ENCODE data around the gene SORCS2.

Gene SORCS2

DNA sequence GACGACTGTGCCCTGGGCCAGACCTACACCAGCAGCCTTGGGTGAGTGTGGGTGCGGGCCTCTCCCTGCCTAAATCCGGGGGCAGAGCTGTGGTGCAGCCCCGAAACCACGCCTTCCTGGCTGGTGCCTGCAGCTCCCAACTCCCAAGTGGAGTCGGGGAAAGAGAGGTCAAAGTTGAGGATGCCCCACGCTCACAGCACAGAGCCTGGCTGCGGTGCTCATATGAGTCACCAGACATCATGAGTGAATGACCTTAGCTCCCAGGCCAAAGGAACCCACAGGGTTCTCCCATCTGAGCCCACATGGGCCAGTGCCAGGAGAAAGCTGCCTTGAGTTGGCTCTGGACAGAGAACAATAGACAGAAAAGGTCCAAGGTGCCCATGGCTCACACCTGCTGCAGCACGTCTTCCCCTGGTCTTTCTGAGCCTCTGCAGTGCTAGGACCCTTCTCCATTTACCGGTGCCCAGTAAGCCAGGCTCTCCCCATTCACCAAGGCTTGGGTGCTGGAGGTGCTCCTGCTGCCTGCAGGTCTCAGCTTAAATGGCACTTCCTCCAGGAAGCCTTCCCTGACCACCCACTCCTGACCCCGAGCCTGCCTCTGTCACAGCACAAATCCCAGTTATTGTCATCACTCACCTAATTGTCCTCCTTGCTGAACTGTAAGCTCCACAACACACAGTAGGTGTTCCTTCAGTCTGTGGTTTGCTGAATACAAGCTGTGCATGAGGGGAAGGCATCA lies 523.1 kb downstream of the SORCS2 start:
- peaks cover 31 to 32% of the 10 kb centered on the region in 2 experiments for H3K27me3 ChIP-seq (ENCODE audit: control insufficient read depth in 1 of 2, insufficient read depth in 1 of 2, low read length in 2 of 2)
- H3K9me3 ChIP-seq (ENCODE audit: control insufficient read depth, low read length): no peaks in the 10 kb centered on the region
- DNase-seq: no peak
- H3K4me3 ChIP-seq (ENCODE audit: insufficient read depth in 1 of 2, low read depth in 1 of 2, low read length in 2 of 2): no peak overlapping the region
- H3K4me1 ChIP-seq (ENCODE audit: control insufficient read depth, insufficient read depth, low read depth, low read length): peaks cover 7% of the 10 kb centered on the region
- no peak overlapping the region for H2AFZ ChIP-seq (ENCODE audit: low read depth, low read length)
- no peak overlapping the region for H2BK5ac ChIP-seq (ENCODE audit: low read depth, low read length, poor library complexity, severe bottlenecking)
- H3K79me1 ChIP-seq (replicated peaks; ENCODE audit: low read length, poor library complexity, severe bottlenecking): no peaks in the 10 kb centered on the region
- H4K8ac ChIP-seq (ENCODE audit: low read length): no peak overlapping the region
- H3K4me2 ChIP-seq (ENCODE audit: low read length, poor library complexity, severe bottlenecking): no peak overlapping the region
- no peak overlapping the region for H3K27ac ChIP-seq (ENCODE audit: low read length, poor library complexity, severe bottlenecking)
- no peak overlapping the region for H3K18ac ChIP-seq (ENCODE audit: low read depth in 1 of 2, low read length in 2 of 2)
- 89% methylated on average over 11 of the region's 11 CpGs for WGBS
- no peak overlapping the region for H2BK15ac ChIP-seq (ENCODE audit: low read depth, poor library complexity, severe bottlenecking)
- H3K36me3 ChIP-seq (ENCODE audit: control insufficient read depth in 1 of 2, insufficient read depth in 2 of 2, low read depth in 1 of 2, low read length in 2 of 2): peaks cover 0 to 10% of the 10 kb centered on the region in 2 experiments
- H3K9ac ChIP-seq (ENCODE audit: low read length): no peak overlapping the region
- H2BK12ac ChIP-seq (ENCODE audit: low read length in 2 of 2): no peak overlapping the region
- H2BK120ac ChIP-seq (ENCODE audit: low read depth, low read length): no peak overlapping the region
- no peak overlapping the region for H3K14ac ChIP-seq (ENCODE audit: low read length in 2 of 2)
- H2AK5ac ChIP-seq (ENCODE audit: low read length, severe bottlenecking): no peak overlapping the region
- H3K4ac ChIP-seq (ENCODE audit: low read depth in 1 of 2, low read length in 2 of 2): no peak overlapping the region
- H4K91ac ChIP-seq (ENCODE audit: low read length): no peak overlapping the region
- H3K23ac ChIP-seq (ENCODE audit: low read length in 2 of 2): no peak overlapping the region

DNA sequence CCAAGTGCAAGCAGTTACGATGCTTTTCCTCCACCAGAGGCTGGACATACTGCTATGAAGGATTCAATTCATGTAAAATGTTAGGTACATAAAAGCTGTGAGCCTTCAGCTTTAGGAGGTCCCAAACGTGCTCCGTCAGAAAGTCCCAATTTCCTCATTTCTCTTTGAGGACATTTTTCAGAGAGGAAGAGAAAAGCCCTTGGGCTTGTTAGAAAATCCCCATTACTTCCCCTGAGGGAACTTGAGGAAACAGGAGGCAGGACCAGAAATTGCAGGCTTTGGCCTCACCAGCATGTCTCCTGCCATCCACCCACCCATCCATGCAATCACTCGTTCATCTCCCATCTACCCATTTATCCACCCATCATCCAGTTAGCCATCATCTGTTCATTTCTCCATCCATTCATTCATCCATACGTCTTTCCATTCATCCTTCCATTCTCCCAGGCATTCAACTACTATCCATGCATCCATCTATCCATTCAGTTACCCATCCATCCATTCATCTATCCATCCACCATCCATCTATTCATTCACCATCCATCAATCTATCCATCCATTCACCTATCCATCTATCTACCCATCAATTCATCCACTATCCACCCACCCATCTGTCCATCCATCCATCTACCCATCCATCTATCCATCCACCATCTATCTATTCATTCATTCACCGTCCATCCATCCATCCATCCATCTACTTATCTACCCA lies 523.8 kb downstream of the SORCS2 start:
- no peak overlapping the region for H3K14ac ChIP-seq (ENCODE audit: low read length in 2 of 2)
- H2BK120ac ChIP-seq (ENCODE audit: low read depth, low read length): no peak overlapping the region
- H4K8ac ChIP-seq (ENCODE audit: low read length): no peak overlapping the region
- no peak overlapping the region for H3K4me2 ChIP-seq (ENCODE audit: low read length, poor library complexity, severe bottlenecking)
- WGBS: 78% methylated on average over 6 of the region's 6 CpGs
- H3K23ac ChIP-seq (ENCODE audit: low read length in 2 of 2): no peak overlapping the region
- H2BK5ac ChIP-seq (ENCODE audit: low read depth, low read length, poor library complexity, severe bottlenecking): no peak overlapping the region
- H3K27ac ChIP-seq (ENCODE audit: low read length, poor library complexity, severe bottlenecking): no peak overlapping the region
- H2BK15ac ChIP-seq (ENCODE audit: low read depth, poor library complexity, severe bottlenecking): no peak overlapping the region
- H4K91ac ChIP-seq (ENCODE audit: low read length): no peak overlapping the region
- H3K9ac ChIP-seq (ENCODE audit: low read length): no peak overlapping the region
- H3K4me3 ChIP-seq (ENCODE audit: insufficient read depth in 1 of 2, low read depth in 1 of 2, low read length in 2 of 2): no peak overlapping the region
- no peak for DNase-seq
- no peak overlapping the region for H2AK5ac ChIP-seq (ENCODE audit: low read length, severe bottlenecking)
- no peak overlapping the region for H2AFZ ChIP-seq (ENCODE audit: low read depth, low read length)
- peaks cover 0 to 10% of the 10 kb centered on the region in 2 experiments for H3K36me3 ChIP-seq (ENCODE audit: control insufficient read depth in 1 of 2, insufficient read depth in 2 of 2, low read depth in 1 of 2, low read length in 2 of 2)
- no peak overlapping the region for H2BK12ac ChIP-seq (ENCODE audit: low read length in 2 of 2)
- H3K27me3 ChIP-seq (ENCODE audit: control insufficient read depth in 1 of 2, insufficient read depth in 1 of 2, low read length in 2 of 2): peaks cover 32 to 34% of the 10 kb centered on the region in 2 experiments
- peaks cover 7% of the 10 kb centered on the region for H3K4me1 ChIP-seq (ENCODE audit: control insufficient read depth, insufficient read depth, low read depth, low read length)
- H3K9me3 ChIP-seq (ENCODE audit: control insufficient read depth, low read length): no peaks in the 10 kb centered on the region
- no peak overlapping the region for H3K18ac ChIP-seq (ENCODE audit: low read depth in 1 of 2, low read length in 2 of 2)
- no peaks in the 10 kb centered on the region for H3K79me1 ChIP-seq (replicated peaks; ENCODE audit: low read length, poor library complexity, severe bottlenecking)
- no peak overlapping the region for H3K4ac ChIP-seq (ENCODE audit: low read depth in 1 of 2, low read length in 2 of 2)

DNA sequence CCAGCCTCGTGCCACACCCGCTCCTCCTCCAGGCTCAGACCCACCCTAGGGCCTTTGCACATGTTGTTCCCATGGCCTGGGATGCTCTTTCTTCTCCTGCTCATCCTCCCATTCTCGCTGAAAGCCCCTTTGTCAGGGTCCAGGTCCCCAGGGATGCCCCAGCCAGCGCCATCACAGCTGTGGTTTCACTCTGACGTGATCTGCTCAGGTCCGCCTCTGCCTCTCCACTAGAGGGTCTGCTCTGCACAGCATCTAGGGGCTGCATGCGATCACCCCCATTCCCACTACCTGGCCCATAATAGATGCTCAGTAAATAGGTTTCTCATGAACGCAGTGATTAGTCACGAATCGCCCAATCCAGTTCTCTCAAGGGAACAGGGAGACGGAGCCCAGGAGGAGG lies 524.8 kb downstream of the SORCS2 start:
- peaks cover 0 to 10% of the 10 kb centered on the region in 2 experiments for H3K36me3 ChIP-seq (ENCODE audit: control insufficient read depth in 1 of 2, insufficient read depth in 2 of 2, low read depth in 1 of 2, low read length in 2 of 2)
- no peak overlapping the region for H3K14ac ChIP-seq (ENCODE audit: low read length in 2 of 2)
- H3K4me2 ChIP-seq (ENCODE audit: low read length, poor library complexity, severe bottlenecking): no peak overlapping the region
- H3K4me1 ChIP-seq (ENCODE audit: control insufficient read depth, insufficient read depth, low read depth, low read length): peaks cover 7% of the 10 kb centered on the region
- H3K23ac ChIP-seq (ENCODE audit: low read length in 2 of 2): no peak overlapping the region
- H4K91ac ChIP-seq (ENCODE audit: low read length): no peak overlapping the region
- no peak overlapping the region for H2BK5ac ChIP-seq (ENCODE audit: low read depth, low read length, poor library complexity, severe bottlenecking)
- H3K9me3 ChIP-seq (ENCODE audit: control insufficient read depth, low read length): no peaks in the 10 kb centered on the region
- H3K27me3 ChIP-seq (ENCODE audit: control insufficient read depth in 1 of 2, insufficient read depth in 1 of 2, low read length in 2 of 2): peaks cover 28 to 36% of the 10 kb centered on the region in 2 experiments
- no peak overlapping the region for H2BK12ac ChIP-seq (ENCODE audit: low read length in 2 of 2)
- no peak overlapping the region for H3K27ac ChIP-seq (ENCODE audit: low read length, poor library complexity, severe bottlenecking)
- no peak overlapping the region for H2AFZ ChIP-seq (ENCODE audit: low read depth, low read length)
- H2BK15ac ChIP-seq (ENCODE audit: low read depth, poor library complexity, severe bottlenecking): no peak overlapping the region
- no peak overlapping the region for H4K8ac ChIP-seq (ENCODE audit: low read length)
- H2BK120ac ChIP-seq (ENCODE audit: low read depth, low read length): no peak overlapping the region
- no peak overlapping the region for H3K4ac ChIP-seq (ENCODE audit: low read depth in 1 of 2, low read length in 2 of 2)
- DNase-seq: no peak
- H3K79me1 ChIP-seq (replicated peaks; ENCODE audit: low read length, poor library complexity, severe bottlenecking): no peaks in the 10 kb centered on the region
- H3K4me3 ChIP-seq (ENCODE audit: insufficient read depth in 1 of 2, low read depth in 1 of 2, low read length in 2 of 2): no peak overlapping the region
- no peak overlapping the region for H2AK5ac ChIP-seq (ENCODE audit: low read length, severe bottlenecking)
- H3K9ac ChIP-seq (ENCODE audit: low read length): no peak overlapping the region
- no peak overlapping the region for H3K18ac ChIP-seq (ENCODE audit: low read depth in 1 of 2, low read length in 2 of 2)
- WGBS: 93% methylated on average over 11 of the region's 11 CpGs

DNA sequence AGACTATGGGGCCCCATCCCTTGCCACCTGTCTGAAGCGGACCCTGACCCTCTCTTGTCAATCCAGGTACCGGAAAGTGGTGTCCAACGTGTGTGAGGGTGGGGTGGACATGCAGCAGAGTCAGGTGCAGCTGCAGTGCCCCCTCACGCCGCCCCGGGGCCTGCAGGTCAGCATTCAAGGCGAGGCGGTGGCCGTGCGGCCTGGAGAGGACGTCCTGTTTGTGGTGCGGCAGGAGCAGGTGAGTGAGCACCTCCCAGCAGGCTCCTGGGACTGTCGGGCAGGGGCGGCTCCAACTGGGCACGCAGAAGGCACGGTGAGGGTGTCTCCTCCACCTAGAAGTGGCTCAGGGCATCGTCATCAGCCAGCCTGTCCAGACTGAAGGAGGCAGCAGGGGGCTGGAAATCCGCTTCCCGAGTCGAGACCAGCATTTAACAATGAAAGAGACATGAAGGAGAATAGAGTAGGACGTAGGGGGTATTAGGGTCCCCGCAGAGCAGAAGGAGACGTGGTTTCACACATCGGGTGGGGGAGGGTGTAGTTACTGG lies 525.7 kb downstream of the SORCS2 start:
- H3K9me3 ChIP-seq (ENCODE audit: control insufficient read depth, low read length): no peaks in the 10 kb centered on the region
- no peak overlapping the region for H2BK120ac ChIP-seq (ENCODE audit: low read depth, low read length)
- peaks cover 0 to 10% of the 10 kb centered on the region in 2 experiments for H3K36me3 ChIP-seq (ENCODE audit: control insufficient read depth in 1 of 2, insufficient read depth in 2 of 2, low read depth in 1 of 2, low read length in 2 of 2)
- no peaks in the 10 kb centered on the region for H3K79me1 ChIP-seq (replicated peaks; ENCODE audit: low read length, poor library complexity, severe bottlenecking)
- H2AK5ac ChIP-seq (ENCODE audit: low read length, severe bottlenecking): no peak overlapping the region
- H2AFZ ChIP-seq (ENCODE audit: low read depth, low read length): no peak overlapping the region
- no peak overlapping the region for H3K4me2 ChIP-seq (ENCODE audit: low read length, poor library complexity, severe bottlenecking)
- no peak overlapping the region for H2BK12ac ChIP-seq (ENCODE audit: low read length in 2 of 2)
- WGBS: 82% methylated on average over 24 of the region's 24 CpGs
- no peak overlapping the region for H3K23ac ChIP-seq (ENCODE audit: low read length in 2 of 2)
- DNase-seq: no peak
- H4K91ac ChIP-seq (ENCODE audit: low read length): no peak overlapping the region
- H3K14ac ChIP-seq (ENCODE audit: low read length in 2 of 2): peak overlapping the region in 1 of 2 experiments; percentile 49
- peaks cover 37 to 43% of the 10 kb centered on the region in 2 experiments for H3K27me3 ChIP-seq (ENCODE audit: control insufficient read depth in 1 of 2, insufficient read depth in 1 of 2, low read length in 2 of 2)
- H3K4me1 ChIP-seq (ENCODE audit: control insufficient read depth, insufficient read depth, low read depth, low read length): peaks cover 7% of the 10 kb centered on the region
- H4K8ac ChIP-seq (ENCODE audit: low read length): no peak overlapping the region
- no peak overlapping the region for H2BK15ac ChIP-seq (ENCODE audit: low read depth, poor library complexity, severe bottlenecking)
- H2BK5ac ChIP-seq (ENCODE audit: low read depth, low read length, poor library complexity, severe bottlenecking): no peak overlapping the region
- no peak overlapping the region for H3K4ac ChIP-seq (ENCODE audit: low read depth in 1 of 2, low read length in 2 of 2)
- no peak overlapping the region for H3K27ac ChIP-seq (ENCODE audit: low read length, poor library complexity, severe bottlenecking)
- no peak overlapping the region for H3K18ac ChIP-seq (ENCODE audit: low read depth in 1 of 2, low read length in 2 of 2)
- H3K9ac ChIP-seq (ENCODE audit: low read length): no peak overlapping the region
- H3K4me3 ChIP-seq (ENCODE audit: insufficient read depth in 1 of 2, low read depth in 1 of 2, low read length in 2 of 2): no peak overlapping the region

Data from mesenchymal stem cell (in vitro differentiated cells and primary cell).